ENCODE measurements around the gene PDXDC1. TPM values are rescaled to one million over a fixed set of nuclear protein-coding genes. Genes with fewer than 3 reads are reported as not detected.
"Not testable (repeated sequence)": the region's sequence is repeated elsewhere in the genome, so short reads cannot be mapped to it uniquely, and the experiment has no call there.

The PDXDC1 gene
- total RNA-seq, 4 donors from 2014 or later: 70.0 to 92.2 (median 87.6) TPM

- not testable (repeated sequence) for H3K27me3 ChIP-seq, H3K4me3 ChIP-seq, ATAC-seq, H3K9me3 ChIP-seq
- H3K36me3 ChIP-seq: peaks cover 0 to 90% of the 10 kb centered on the region in 2 donors
- peak overlapping the region in 1 of 4 donors; percentile 59 for H3K27ac ChIP-seq
- WGBS, 2 donors (ENCODE audit: low coverage in 1 of 2): 66 to 88% methylated on average over 5 of the region's 6 CpGs
- peaks cover 0 to 41% (median 0%) of the 10 kb centered on the region in 3 donors for H3K4me1 ChIP-seq
These were observed 54.9 kb downstream of the PDXDC1 start for GRCh38 chr16:15029749-15030148.

DNA sequence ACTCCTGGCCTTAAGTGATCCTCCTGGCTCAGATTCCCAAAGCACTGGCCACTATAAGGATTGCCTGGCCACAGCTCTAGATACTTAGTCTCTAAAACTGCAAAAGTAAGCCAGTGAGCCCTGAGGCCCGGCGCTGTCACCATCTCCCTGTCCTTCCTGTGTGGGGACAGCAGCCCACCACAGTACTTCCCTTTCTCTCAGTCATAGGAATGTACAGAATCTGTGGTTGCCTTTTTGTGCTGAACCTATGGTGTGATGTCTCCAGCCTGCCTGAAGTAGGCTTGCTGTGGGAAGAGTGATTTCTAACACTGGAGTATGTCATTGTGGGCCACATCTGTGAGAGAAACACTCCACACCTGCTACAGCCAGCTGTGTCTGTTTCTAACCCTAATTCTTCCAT, 56.4 kb downstream of the PDXDC1 start:
- no peak overlapping the region for H3K27ac ChIP-seq
- no peak for TF ChIP-seq POLR2A (IDR thresholded peaks at IDR 0.05)
- no peak for TF ChIP-seq POLR2AphosphoS5 (IDR thresholded peaks at IDR 0.05)
- no peak for TF ChIP-seq CTCF (IDR thresholded peaks at IDR 0.05)
- no peak for TF ChIP-seq EP300 (IDR thresholded peaks at IDR 0.05)
- H3K36me3 ChIP-seq: peaks cover 0 to 92% of the 10 kb centered on the region in 2 donors
- 70% methylated on average over 2 of the region's 2 CpGs; no CpG with 5 or more reads in 1 of the 2 donors for WGBS, 2 donors (ENCODE audit: low coverage in 1 of 2)
- no peaks in the 10 kb centered on the region for H3K27me3 ChIP-seq
- peaks cover 0 to 31% (median 0%) of the 10 kb centered on the region in 3 donors for H3K4me1 ChIP-seq
- ATAC-seq: no peak
- no peaks in the 10 kb centered on the region for H3K9me3 ChIP-seq
- no peak overlapping the region for H3K4me3 ChIP-seq

DNA sequence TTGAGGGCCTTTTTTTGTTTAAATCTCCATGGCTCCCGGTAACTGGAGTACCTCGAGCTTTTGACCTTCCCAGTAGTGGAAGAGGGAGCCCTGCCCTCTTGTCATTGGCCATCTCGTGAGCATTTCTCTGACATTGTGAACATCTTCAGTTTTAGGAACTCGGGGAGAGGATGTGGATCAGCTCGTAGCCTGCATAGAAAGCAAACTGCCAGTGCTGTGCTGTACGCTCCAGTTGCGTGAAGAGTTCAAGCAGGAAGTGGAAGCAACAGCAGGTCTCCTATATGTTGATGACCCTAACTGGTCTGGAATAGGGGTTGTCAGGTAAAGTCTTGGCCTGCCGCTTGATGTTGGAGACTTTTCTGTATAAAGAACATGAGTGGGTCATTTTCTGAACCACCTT, 56.8 kb downstream of the PDXDC1 start:
- Histone ChIP-seq H3K9me3 (no peaks in the 10 kb centered on the region), H3K4me1 (peaks cover 0 to 31% (median 0%) of the 10 kb centered on the region in 3 donors), H3K36me3 (peaks cover 0 to 95% of the 10 kb centered on the region in 2 donors), H3K4me3 (no peak overlapping the region), H3K27me3 (no peaks in the 10 kb centered on the region), H3K27ac (no peak overlapping the region)
- ATAC-seq: no peak
- 60 to 88% methylated on average over 1 to 4 of the region's 8 CpGs for WGBS, 2 donors (ENCODE audit: low coverage in 1 of 2)
- TF ChIP-seq POLR2AphosphoS5 (IDR thresholded peaks at IDR 0.05) (no peak), CTCF (IDR thresholded peaks at IDR 0.05) (no peak), EP300 (IDR thresholded peaks at IDR 0.05) (no peak), POLR2A (IDR thresholded peaks at IDR 0.05) (no peak)

- Histone ChIP-seq H3K36me3 (peaks cover 0 to 96% of the 10 kb centered on the region in 2 donors), H3K27me3 (no peaks in the 10 kb centered on the region), H3K27ac (no peak overlapping the region), H3K4me3 (no peak overlapping the region), H3K9me3 (no peaks in the 10 kb centered on the region), H3K4me1 (peaks cover 0 to 24% (median 0%) of the 10 kb centered on the region in 3 donors)
- TF ChIP-seq EP300 (IDR thresholded peaks at IDR 0.05) (no peak), POLR2AphosphoS5 (IDR thresholded peaks at IDR 0.05) (no peak), CTCF (IDR thresholded peaks at IDR 0.05) (no peak), POLR2A (IDR thresholded peaks at IDR 0.05) (no peak)
- ATAC-seq: no peak
- WGBS, 2 donors (ENCODE audit: low coverage in 1 of 2): 60 to 82% methylated on average over 2 to 6 of the region's 13 CpGs
These were observed 57.9 kb downstream of the PDXDC1 start for GRCh38 chr16:15032547-15033308.

DNA sequence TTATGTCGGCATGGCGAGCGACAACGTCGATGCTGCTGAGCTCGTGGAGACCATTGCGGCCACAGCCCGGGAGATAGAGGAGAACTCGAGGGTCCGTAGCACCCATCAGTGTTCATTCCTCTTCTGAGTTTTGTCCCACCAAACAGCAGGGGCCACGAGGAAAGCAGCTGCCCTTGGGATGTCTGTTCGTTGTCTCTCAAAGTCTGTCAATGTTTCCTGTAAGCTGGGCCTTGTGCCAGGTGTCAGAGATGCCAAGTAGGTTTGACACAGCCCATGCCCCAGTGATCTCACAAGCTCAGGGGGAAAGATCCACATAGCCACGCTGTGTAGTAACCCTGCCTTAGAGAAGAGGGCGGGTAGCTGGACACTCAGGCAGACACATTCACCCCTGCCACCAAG, 58.5 kb downstream of the PDXDC1 start:
- Histone ChIP-seq H3K9me3 (no peaks in the 10 kb centered on the region), H3K27ac (no peak overlapping the region), H3K4me1 (peaks cover 0 to 18% (median 0%) of the 10 kb centered on the region in 3 donors), H3K27me3 (no peaks in the 10 kb centered on the region), H3K4me3 (no peak overlapping the region), H3K36me3 (peaks cover 0 to 97% of the 10 kb centered on the region in 2 donors)
- ATAC-seq: no peak
- WGBS, 2 donors (ENCODE audit: low coverage in 1 of 2): 80% methylated on average over 1 of the region's 14 CpGs; no CpG with 5 or more reads in 1 of the 2 donors
- TF ChIP-seq EP300 (IDR thresholded peaks at IDR 0.05) (no peak), POLR2A (IDR thresholded peaks at IDR 0.05) (no peak), POLR2AphosphoS5 (IDR thresholded peaks at IDR 0.05) (no peak), CTCF (IDR thresholded peaks at IDR 0.05) (no peak)

Data from gastroesophageal sphincter (tissue), 4 donors.